Activated B cell treated with CpG ODN at 0.5 μM for 24 hours (primary cell): ENCODE measurements around the gene SMIM35. TPM values are rescaled to one million over a fixed set of nuclear protein-coding genes. Genes with fewer than 3 reads are reported as not detected.

ENCODE experiments used
- ATAC-seq: fragments of 200-7000 bp; cut with Tn5 transposase; one replicate; pipeline ENCODE4 v1.10.0; 2021; ENCODE audit warnings: low read depth, mild to moderate bottlenecking, moderate library complexity
- CTCF ChIA-PET: fragments of 350-600 bp; sonication (Branson Sonifier 250); formaldehyde crosslinking; loops from one replicate; lab custom pipeline; 2021; ENCODE audit warnings: antibody characterized with exemption; lab: Charles Lee
- POLR2A ChIA-PET: fragments of 350-600 bp; sonication (Branson Sonifier 250); formaldehyde crosslinking; loops from one replicate; lab custom pipeline; 2021; ENCODE audit warnings: antibody characterized with exemption; lab: Charles Lee
- DNase-seq: peaks from one replicate; pipeline ENCODE4 v3.0.0; 2022
- H3K27ac Mint-ChIP-seq: one replicate; pipeline ENCODE4 v1.8.0; 2020; ENCODE audit warnings: mixed read lengths
- H3K27me3 Mint-ChIP-seq: one replicate; pipeline ENCODE4 v1.8.0; 2021; ENCODE audit warnings: mixed read lengths
- H3K36me3 Mint-ChIP-seq: one replicate; pipeline ENCODE4 v1.8.0; 2021; ENCODE audit warnings: low read depth, mixed read lengths
- H3K4me1 Mint-ChIP-seq: one replicate; pipeline ENCODE4 v1.8.0; 2021; ENCODE audit warnings: mixed read lengths
- H3K4me3 Mint-ChIP-seq: one replicate; pipeline ENCODE4 v1.8.0; 2020; ENCODE audit warnings: mild to moderate bottlenecking, mixed read lengths
- H3K9me3 Mint-ChIP-seq: one replicate; pipeline ENCODE4 v1.8.0; 2020; ENCODE audit warnings: mixed read lengths
- CTCF ChIP-seq: fragments of 200-600 bp; IDR thresholded peaks from one replicate; pipeline ENCODE4 v1.8.0; 2022; ENCODE audit warnings: antibody characterized with exemption, mild to moderate bottlenecking
- intact Hi-C: fragments of 100-400 bp; cut with micrococcal nuclease; formaldehyde crosslinking; loops from one replicate; pipeline ENCODE4 v1.15.1; 2024
- total RNA-seq: library from RNA; stranded (reverse); gene quantifications from 2 replicates; pipeline ENCODE4 v1.2.3, GENCODE V29; 2022

The SMIM35 gene
- total RNA-seq, 1 donor from 2014 or later, result 1.8 TPM

GRCh38 chr11:118132385-118133151 is 45.8 kb upstream of the SMIM35 start:
- no peak overlapping the region for H3K27ac Mint-ChIP-seq
- ATAC-seq (no peak), DNase-seq (no peak)
- CTCF ChIA-PET, result no interaction called here
- intact Hi-C loops, result no loop called here
- no peaks in the 10 kb centered on the region for H3K36me3 Mint-ChIP-seq
- H3K9me3 Mint-ChIP-seq, result no peaks in the 10 kb centered on the region
- POLR2A ChIA-PET, result no interaction called here
- H3K4me3 Mint-ChIP-seq, result no peak overlapping the region
- peaks cover 22% of the 10 kb centered on the region for H3K27me3 Mint-ChIP-seq
- H3K4me1 Mint-ChIP-seq, result no peaks in the 10 kb centered on the region
- no peak for TF ChIP-seq CTCF

GRCh38 chr11:118129471-118130172 is 42.9 kb upstream of the SMIM35 start:
- Mint-ChIP-seq H3K27me3 (peaks cover 17% of the 10 kb centered on the region), H3K27ac (no peak overlapping the region), H3K36me3 (no peaks in the 10 kb centered on the region), H3K4me1 (no peaks in the 10 kb centered on the region), H3K4me3 (no peak overlapping the region), H3K9me3 (no peaks in the 10 kb centered on the region)
- TF ChIP-seq CTCF, result no peak
- CTCF ChIA-PET, result no interaction called here
- intact Hi-C loops, result no loop called here
- DNase-seq (no peak), ATAC-seq (no peak)
- POLR2A ChIA-PET, result interaction anchor here (0.6 kb wide), 1 partner anchor 539 kb away, joined by 3 read pairs; no protein-coding TSS in a partner anchor

- Mint-ChIP-seq H3K27me3 (peaks cover 14% of the 10 kb centered on the region), H3K27ac (no peak overlapping the region), H3K4me3 (no peak overlapping the region), H3K9me3 (no peaks in the 10 kb centered on the region), H3K4me1 (no peaks in the 10 kb centered on the region), H3K36me3 (no peaks in the 10 kb centered on the region)
- ATAC-seq (no peak), DNase-seq (no peak)
- intact Hi-C loops, result no loop called here
- POLR2A ChIA-PET, result interaction anchor here (0.6 kb wide), 1 partner anchor 539 kb away, joined by 3 read pairs; no protein-coding TSS in a partner anchor
- CTCF ChIA-PET, result no interaction called here
- TF ChIP-seq CTCF, result no peak
Measured at GRCh38 chr11:118128721-118129470, 42.1 kb upstream of the SMIM35 start.

DNA sequence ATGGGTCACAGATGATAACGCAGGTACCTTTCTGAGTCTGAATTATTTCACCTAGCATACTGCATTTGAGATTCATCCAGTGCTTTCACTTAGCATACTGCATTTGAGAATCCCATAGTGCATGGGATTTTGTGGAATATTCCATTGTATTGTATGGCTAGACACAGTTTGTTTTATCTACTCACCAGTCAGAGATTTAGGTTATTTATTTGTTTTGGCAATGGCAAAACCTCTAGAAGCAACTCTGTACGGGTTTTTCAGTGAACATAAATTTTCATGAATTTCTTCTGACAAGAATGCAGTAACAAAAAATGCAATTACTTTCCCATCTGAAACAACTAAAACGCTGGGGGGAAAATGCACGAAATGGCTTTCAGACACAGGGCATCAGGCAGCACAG is 41.5 kb upstream of the SMIM35 start:
- H3K4me1 Mint-ChIP-seq, result no peaks in the 10 kb centered on the region
- no peak overlapping the region for H3K27ac Mint-ChIP-seq
- POLR2A ChIA-PET, result no interaction called here
- ATAC-seq (no peak), DNase-seq (no peak)
- no peak for TF ChIP-seq CTCF
- no peaks in the 10 kb centered on the region for H3K9me3 Mint-ChIP-seq
- CTCF ChIA-PET, result no interaction called here
- H3K36me3 Mint-ChIP-seq, result no peaks in the 10 kb centered on the region
- intact Hi-C loops, result no loop called here
- H3K27me3 Mint-ChIP-seq, result peaks cover 12% of the 10 kb centered on the region
- no peak overlapping the region for H3K4me3 Mint-ChIP-seq
